Panc1 (cell line): ENCODE measurements around the gene TTLL11. TPM values are rescaled to one million over a fixed set of nuclear protein-coding genes. Genes with fewer than 3 reads are reported as not detected.

Source experiments
- ATAC-seq: fragments of 200-7000 bp; cut with Tn5 transposase; 2 replicates; pipeline ENCODE4 v1.9.1; 2020; ENCODE audit warnings: mild to moderate bottlenecking, moderate library complexity
- BruUV-seq: library from RNA; stranded (reverse); fragments of 400-500 nt; replicated peaks from 2 replicates; lab custom pipeline; 2021; lab: Mats Ljungman, UMichigan
- CTCF ChIA-PET: fragments of 300-600 bp; sonication (Branson Sonifier 250); formaldehyde crosslinking; loops from one replicate; lab custom pipeline; 2022; ENCODE audit warnings: antibody characterized with exemption; lab: Charles Lee
- POLR2A ChIA-PET: fragments of 300-600 bp; sonication (Branson Sonifier 250); formaldehyde crosslinking; loops from one replicate; lab custom pipeline; 2022; ENCODE audit warnings: antibody characterized with exemption; lab: Charles Lee
- DNase-seq: peaks from one replicate; pipeline ENCODE4 v3.0.0-alpha.2; 2010; ENCODE audit warnings: low read depth, low spot score
- H3K27ac ChIP-seq: 2 replicates; pipeline ENCODE4 v1.5.1; 2011; ENCODE audit warnings: mild to moderate bottlenecking, low read length, inconsistent platforms
- H3K27me3 ChIP-seq: fragments of 200-500 bp; sonication (Bioruptor generic); 2 replicates; pipeline ENCODE4 v1.6.0; 2014; ENCODE audit warnings: low read length, inconsistent platforms; ENCODE audit not compliant: control insufficient read depth, insufficient read depth
- H3K36me3 ChIP-seq: fragments of 200-500 bp; sonication (Bioruptor generic); 2 replicates; pipeline ENCODE4 v1.5.1; 2014; ENCODE audit warnings: inconsistent platforms, mild to moderate bottlenecking, low read length, moderate library complexity; ENCODE audit not compliant: control insufficient read depth, insufficient read depth
- H3K4me1 ChIP-seq: 2 replicates; pipeline ENCODE4 v1.5.1; 2011; ENCODE audit warnings: inconsistent platforms, mild to moderate bottlenecking, low read length, moderate library complexity; ENCODE audit not compliant: control insufficient read depth, insufficient read depth
- H3K4me3 ChIP-seq, 2 experiments: 2 replicates each; pipeline ENCODE4 v1.5.1; 2011 to 2012; ENCODE audit warnings: low read depth in 2 of 2, low read length in 2 of 2, mild to moderate bottlenecking in 2 of 2, inconsistent platforms in 1 of 2, moderate library complexity in 1 of 2
- H3K9me3 ChIP-seq: fragments of 200-500 bp; sonication (Bioruptor generic); 2 replicates; pipeline ENCODE4 v1.5.1; 2014; ENCODE audit warnings: low read depth, mild to moderate bottlenecking, inconsistent platforms, low read length, moderate library complexity; ENCODE audit not compliant: control insufficient read depth, insufficient read depth
- POLR2AphosphoS5 ChIP-seq: IDR thresholded peaks from 2 replicates; pipeline ENCODE4 v1.6.1; 2012; ENCODE audit warnings: mild to moderate bottlenecking, low read depth, low read length, moderate library complexity
- SIN3A ChIP-seq: IDR thresholded peaks from 2 replicates; pipeline ENCODE4 v1.6.1; 2012; ENCODE audit warnings: low read depth, mild to moderate bottlenecking, low read length, moderate library complexity, borderline replicate concordance; ENCODE audit not compliant: insufficient read depth
- TCF7L2 ChIP-seq: IDR thresholded peaks from 2 replicates; pipeline ENCODE4 v1.6.1; 2011; ENCODE audit warnings: mild to moderate bottlenecking, low read depth, low read length, inconsistent platforms
- in situ Hi-C: cut with HindIII; loops from 2 replicates; pipeline ENCODE4 v1.10.0; 2016; ENCODE audit warnings: low sequenced_read_pairs, low pct_unique_long_range_greater_than_20kb
- intact Hi-C: fragments of 100-400 bp; cut with micrococcal nuclease; formaldehyde crosslinking; loops from one replicate; pipeline ENCODE4 v1.10.0; 2022; ENCODE audit not compliant: unreplicated experiment
- total RNA-seq: library from RNA; stranded (reverse); gene quantifications from one replicate; pipeline ENCODE4 v1.2.1, GENCODE V29; 2021; ENCODE audit not compliant: unreplicated experiment
- TF ChIP-seq, protein P1 (sequence below): fragments of 450-650 bp; IDR thresholded peaks from 2 replicates; pipeline ENCODE4 v1.5.1; 2017; ENCODE audit warnings: mild to moderate bottlenecking
- TF ChIP-seq, protein P2 (sequence below), 2 experiments: IDR thresholded peaks; 2 replicates each; pipeline ENCODE4 v1.6.1; 2011 to 2012; ENCODE audit warnings: low read depth in 2 of 2, control low read depth in 1 of 2, low read length in 1 of 2, mild to moderate bottlenecking in 1 of 2, moderate library complexity in 1 of 2; ENCODE audit not compliant: insufficient read depth in 1 of 2

The TTLL11 gene
- total RNA-seq, 1 experiment from 2014 or later: 1.1 TPM

DNA sequence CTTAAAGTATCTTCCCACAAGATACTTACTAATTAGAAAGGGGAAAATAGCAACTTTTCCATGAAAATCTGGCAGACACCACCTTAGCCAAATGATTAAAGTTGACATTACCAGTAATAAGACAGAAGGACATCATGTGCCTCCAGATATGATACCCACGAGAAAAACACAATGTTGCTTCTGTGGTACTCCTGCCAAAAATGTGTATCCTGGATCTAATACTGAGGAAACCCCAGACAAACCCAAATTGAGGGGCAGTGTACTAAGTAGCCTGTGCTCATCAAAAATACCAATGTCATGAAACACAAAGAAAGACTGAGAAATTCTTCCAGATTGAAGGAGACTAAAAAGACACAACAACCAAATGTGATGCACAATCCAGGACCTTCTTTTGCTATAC, 85.3 kb downstream of the TTLL11 start:
- intact Hi-C loops (no loop called here), in situ Hi-C loops (no loop called here)
- H3K27ac ChIP-seq: no peak overlapping the region
- CTCF ChIA-PET: no interaction called here
- ATAC-seq (no peak), DNase-seq (no peak)
- no peaks in the 10 kb centered on the region for H3K4me1 ChIP-seq
- POLR2A ChIA-PET: no interaction called here
- TF ChIP-seq POLR2AphosphoS5: no peak
- TF ChIP-seq SIN3A: no peak
- TF ChIP-seq, protein P1, sequence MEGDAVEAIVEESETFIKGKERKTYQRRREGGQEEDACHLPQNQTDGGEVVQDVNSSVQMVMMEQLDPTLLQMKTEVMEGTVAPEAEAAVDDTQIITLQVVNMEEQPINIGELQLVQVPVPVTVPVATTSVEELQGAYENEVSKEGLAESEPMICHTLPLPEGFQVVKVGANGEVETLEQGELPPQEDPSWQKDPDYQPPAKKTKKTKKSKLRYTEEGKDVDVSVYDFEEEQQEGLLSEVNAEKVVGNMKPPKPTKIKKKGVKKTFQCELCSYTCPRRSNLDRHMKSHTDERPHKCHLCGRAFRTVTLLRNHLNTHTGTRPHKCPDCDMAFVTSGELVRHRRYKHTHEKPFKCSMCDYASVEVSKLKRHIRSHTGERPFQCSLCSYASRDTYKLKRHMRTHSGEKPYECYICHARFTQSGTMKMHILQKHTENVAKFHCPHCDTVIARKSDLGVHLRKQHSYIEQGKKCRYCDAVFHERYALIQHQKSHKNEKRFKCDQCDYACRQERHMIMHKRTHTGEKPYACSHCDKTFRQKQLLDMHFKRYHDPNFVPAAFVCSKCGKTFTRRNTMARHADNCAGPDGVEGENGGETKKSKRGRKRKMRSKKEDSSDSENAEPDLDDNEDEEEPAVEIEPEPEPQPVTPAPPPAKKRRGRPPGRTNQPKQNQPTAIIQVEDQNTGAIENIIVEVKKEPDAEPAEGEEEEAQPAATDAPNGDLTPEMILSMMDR: no peak
- no peak for TF ChIP-seq TCF7L2
- TF ChIP-seq, protein P2, sequence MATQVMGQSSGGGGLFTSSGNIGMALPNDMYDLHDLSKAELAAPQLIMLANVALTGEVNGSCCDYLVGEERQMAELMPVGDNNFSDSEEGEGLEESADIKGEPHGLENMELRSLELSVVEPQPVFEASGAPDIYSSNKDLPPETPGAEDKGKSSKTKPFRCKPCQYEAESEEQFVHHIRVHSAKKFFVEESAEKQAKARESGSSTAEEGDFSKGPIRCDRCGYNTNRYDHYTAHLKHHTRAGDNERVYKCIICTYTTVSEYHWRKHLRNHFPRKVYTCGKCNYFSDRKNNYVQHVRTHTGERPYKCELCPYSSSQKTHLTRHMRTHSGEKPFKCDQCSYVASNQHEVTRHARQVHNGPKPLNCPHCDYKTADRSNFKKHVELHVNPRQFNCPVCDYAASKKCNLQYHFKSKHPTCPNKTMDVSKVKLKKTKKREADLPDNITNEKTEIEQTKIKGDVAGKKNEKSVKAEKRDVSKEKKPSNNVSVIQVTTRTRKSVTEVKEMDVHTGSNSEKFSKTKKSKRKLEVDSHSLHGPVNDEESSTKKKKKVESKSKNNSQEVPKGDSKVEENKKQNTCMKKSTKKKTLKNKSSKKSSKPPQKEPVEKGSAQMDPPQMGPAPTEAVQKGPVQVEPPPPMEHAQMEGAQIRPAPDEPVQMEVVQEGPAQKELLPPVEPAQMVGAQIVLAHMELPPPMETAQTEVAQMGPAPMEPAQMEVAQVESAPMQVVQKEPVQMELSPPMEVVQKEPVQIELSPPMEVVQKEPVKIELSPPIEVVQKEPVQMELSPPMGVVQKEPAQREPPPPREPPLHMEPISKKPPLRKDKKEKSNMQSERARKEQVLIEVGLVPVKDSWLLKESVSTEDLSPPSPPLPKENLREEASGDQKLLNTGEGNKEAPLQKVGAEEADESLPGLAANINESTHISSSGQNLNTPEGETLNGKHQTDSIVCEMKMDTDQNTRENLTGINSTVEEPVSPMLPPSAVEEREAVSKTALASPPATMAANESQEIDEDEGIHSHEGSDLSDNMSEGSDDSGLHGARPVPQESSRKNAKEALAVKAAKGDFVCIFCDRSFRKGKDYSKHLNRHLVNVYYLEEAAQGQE (IDR thresholded peaks at IDR 0.05; ENCODE audit: insufficient read depth in 1 of 2, low read depth in 2 of 2, low read length in 1 of 2): no peak
- no peak overlapping the region for H3K4me3 ChIP-seq
- H3K36me3 ChIP-seq: no peaks in the 10 kb centered on the region
- BruUV-seq: no TSS peak
- H3K27me3 ChIP-seq: no peaks in the 10 kb centered on the region
- no peaks in the 10 kb centered on the region for H3K9me3 ChIP-seq

DNA sequence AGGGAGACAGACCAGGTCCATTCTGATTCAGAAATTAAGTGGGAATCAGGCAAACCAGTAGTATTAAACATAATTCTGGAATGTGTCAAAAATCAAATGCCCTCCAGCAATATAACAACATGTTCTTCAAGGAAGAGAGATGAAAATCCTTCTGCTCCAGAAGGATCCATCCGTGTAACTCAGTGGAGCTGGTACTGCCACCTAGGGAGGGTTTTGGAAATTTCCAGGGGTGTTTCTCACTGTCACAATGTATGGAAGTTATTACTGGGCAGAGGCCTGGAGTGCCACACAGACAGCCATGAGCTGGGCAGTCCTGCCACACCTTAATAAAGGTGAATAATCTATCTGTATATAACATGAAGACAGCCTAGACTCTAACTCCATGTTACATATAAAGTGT, 87.5 kb downstream of the TTLL11 start:
- DNase-seq: no peak
- in situ Hi-C loops: no loop called here
- peak; percentile 92 for ATAC-seq
- no peak for TF ChIP-seq POLR2AphosphoS5
- no peak for TF ChIP-seq SIN3A
- TF ChIP-seq, protein P1: peak; percentile 72
- ChIA-PET POLR2A (no interaction called here), CTCF (no interaction called here)
- H3K9me3 ChIP-seq: no peaks in the 10 kb centered on the region
- H3K27ac ChIP-seq: no peak overlapping the region
- intact Hi-C loops: no loop called here
- no TSS peak for BruUV-seq
- no peaks in the 10 kb centered on the region for H3K27me3 ChIP-seq
- H3K4me3 ChIP-seq: no peak overlapping the region
- H3K4me1 ChIP-seq: no peaks in the 10 kb centered on the region; the same call in 1 of the 2 replicates
- no peaks in the 10 kb centered on the region for H3K36me3 ChIP-seq
